Measurements from ENCODE around the gene IL1RAPL2. TPM values are rescaled to one million over a fixed set of nuclear protein-coding genes. Genes with fewer than 3 reads are reported as not detected.

The IL1RAPL2 gene
- total RNA-seq, 1 donor from 2014 or later: not detected

GRCh38 chrX:105121186-105121585, 555.2 kb downstream of the IL1RAPL2 start:
- intact Hi-C loops (cut with micrococcal nuclease): no loop called here
- H3K9me3 ChIP-seq (replicated peaks): no peaks in the 10 kb centered on the region

DNA sequence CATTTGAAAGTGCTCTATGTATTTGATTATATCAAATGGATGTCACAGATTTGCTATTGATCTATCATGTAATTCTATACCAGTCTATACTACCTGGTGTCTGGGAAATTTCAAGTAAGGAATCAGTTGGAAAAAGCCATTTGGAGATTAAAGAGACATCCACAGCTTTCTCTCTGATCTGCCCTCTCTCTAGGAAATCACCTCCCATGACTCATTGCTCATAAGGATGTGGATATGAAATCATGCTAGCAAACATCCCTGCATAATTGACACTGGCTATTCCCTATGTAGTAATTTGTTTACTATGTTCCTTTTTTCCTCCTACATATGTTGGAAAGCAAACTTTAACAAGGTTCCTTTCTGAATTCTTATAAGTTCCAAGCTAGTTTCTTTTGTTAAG, 560.2 kb downstream of the IL1RAPL2 start:
- no peak for DNase-seq
- H3K36me3 ChIP-seq: no peaks in the 10 kb centered on the region
- H3K4me3 ChIP-seq: no peak overlapping the region
- no peaks in the 10 kb centered on the region for H3K9me3 ChIP-seq (replicated peaks)
- H3K27me3 ChIP-seq (ENCODE audit: low read depth): no peaks in the 10 kb centered on the region
- no peak overlapping the region for H3K27ac ChIP-seq (replicated peaks)
- intact Hi-C loops (cut with micrococcal nuclease): no loop called here
- H3K4me1 ChIP-seq: no peaks in the 10 kb centered on the region
- TF ChIP-seq CTCF (IDR thresholded peaks at IDR 0.05; ENCODE audit: borderline replicate concordance): no peak

More at GRCh38 chrX:105121186-105121585, 555.2 kb downstream of the IL1RAPL2 start:
- Histone ChIP-seq H3K36me3 (no peaks in the 10 kb centered on the region), H3K27ac (replicated peaks) (no peak overlapping the region), H3K27me3 (ENCODE audit: low read depth) (no peaks in the 10 kb centered on the region), H3K4me1 (no peaks in the 10 kb centered on the region), H3K4me3 (no peak overlapping the region)
- DNase-seq: no peak
- TF ChIP-seq CTCF (IDR thresholded peaks at IDR 0.05; ENCODE audit: borderline replicate concordance): no peak

DNA sequence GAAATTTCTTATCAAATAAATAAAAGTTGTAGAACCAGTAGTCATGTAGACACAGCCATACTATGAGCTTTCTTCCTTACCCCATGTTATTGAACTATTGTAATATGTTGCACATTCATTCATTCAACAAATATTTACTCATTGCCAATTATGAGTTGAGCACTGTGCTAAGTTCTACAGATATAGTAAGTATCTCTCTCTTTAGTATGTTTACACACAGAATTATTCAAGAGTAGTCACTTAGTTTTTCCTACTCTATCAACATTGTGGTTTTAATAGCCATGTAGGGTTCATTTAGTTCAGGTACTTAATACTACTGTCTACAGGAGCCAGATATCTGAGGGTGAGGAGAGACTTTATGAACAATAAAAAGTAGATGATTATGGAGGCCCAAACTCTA, 568.3 kb downstream of the IL1RAPL2 start:
- Histone ChIP-seq H3K36me3 (no peaks in the 10 kb centered on the region), H3K9me3 (replicated peaks) (no peaks in the 10 kb centered on the region), H3K27ac (replicated peaks) (no peak overlapping the region), H3K4me1 (no peaks in the 10 kb centered on the region), H3K4me3 (no peak overlapping the region), H3K27me3 (ENCODE audit: low read depth) (no peaks in the 10 kb centered on the region)
- no peak for DNase-seq
- no peak for TF ChIP-seq CTCF (IDR thresholded peaks at IDR 0.05; ENCODE audit: borderline replicate concordance)
- intact Hi-C loops (cut with micrococcal nuclease): no loop called here

- no peak overlapping the region for H3K4me3 ChIP-seq
- intact Hi-C loops (cut with micrococcal nuclease): no loop called here
- no peak for DNase-seq
- no peaks in the 10 kb centered on the region for H3K9me3 ChIP-seq (replicated peaks)
- TF ChIP-seq CTCF (IDR thresholded peaks at IDR 0.05; ENCODE audit: borderline replicate concordance): no peak
- H3K4me1 ChIP-seq: no peaks in the 10 kb centered on the region
- H3K27me3 ChIP-seq (ENCODE audit: low read depth): no peaks in the 10 kb centered on the region
- no peak overlapping the region for H3K27ac ChIP-seq (replicated peaks)
- H3K36me3 ChIP-seq: no peaks in the 10 kb centered on the region
Measured at GRCh38 chrX:105136786-105137185, 570.8 kb downstream of the IL1RAPL2 start.

- no peak for TF ChIP-seq CTCF (IDR thresholded peaks at IDR 0.05; ENCODE audit: borderline replicate concordance)
- no peaks in the 10 kb centered on the region for H3K4me1 ChIP-seq
- H3K4me3 ChIP-seq: no peak overlapping the region
- H3K27ac ChIP-seq (replicated peaks): no peak overlapping the region
- intact Hi-C loops (cut with micrococcal nuclease): no loop called here
- no peaks in the 10 kb centered on the region for H3K36me3 ChIP-seq
- no peaks in the 10 kb centered on the region for H3K27me3 ChIP-seq (ENCODE audit: low read depth)
- DNase-seq: no peak
- H3K9me3 ChIP-seq (replicated peaks): no peaks in the 10 kb centered on the region
Measured at GRCh38 chrX:105150036-105150435, 584.0 kb downstream of the IL1RAPL2 start.

GRCh38 chrX:105150557-105150956, 584.6 kb downstream of the IL1RAPL2 start:
- H3K4me3 ChIP-seq: no peak overlapping the region
- H3K4me1 ChIP-seq: no peaks in the 10 kb centered on the region
- H3K27ac ChIP-seq (replicated peaks): no peak overlapping the region
- no peak for TF ChIP-seq CTCF (IDR thresholded peaks at IDR 0.05; ENCODE audit: borderline replicate concordance)
- DNase-seq: no peak
- intact Hi-C loops (cut with micrococcal nuclease): no loop called here
- no peaks in the 10 kb centered on the region for H3K36me3 ChIP-seq
- no peaks in the 10 kb centered on the region for H3K9me3 ChIP-seq (replicated peaks)
- no peaks in the 10 kb centered on the region for H3K27me3 ChIP-seq (ENCODE audit: low read depth)

Data from left ventricle myocardium inferior (tissue), 1 donor.